CD4-positive, alpha-beta T cell (primary cell): ENCODE measurements around the gene UNC13D. TPM values are rescaled to one million over a fixed set of nuclear protein-coding genes. Genes with fewer than 3 reads are reported as not detected.
"Not testable (repeated sequence)": the region's sequence is repeated elsewhere in the genome, so short reads cannot be mapped to it uniquely, and the experiment has no call there.

Source experiments
- ATAC-seq: fragments of 200-7000 bp; cut with Tn5 transposase; one replicate; pipeline ENCODE4 v1.10.0; 2022; ENCODE audit warnings: mild to moderate bottlenecking; ENCODE audit not compliant: poor library complexity
- CTCF ChIA-PET: fragments of 350-600 bp; sonication (Branson Sonifier 250); formaldehyde crosslinking; loops from one replicate; lab custom pipeline; 2021; ENCODE audit warnings: antibody characterized with exemption, inconsistent platforms; lab: Charles Lee
- POLR2A ChIA-PET: fragments of 350-600 bp; sonication (Branson Sonifier 250); formaldehyde crosslinking; loops from one replicate; lab custom pipeline; 2021; ENCODE audit warnings: antibody characterized with exemption, inconsistent platforms; lab: Charles Lee
- DNase-seq, 14 experiments: peaks; one replicate each; pipeline ENCODE4 v3.0.0-alpha.2; 2013 to 2020; ENCODE audit warnings: mixed read lengths in 2 of 14
- H3K27ac ChIP-seq, 2 donors: one replicate each; pipeline versions ENCODE4 v1.5.1 to v1.7.0; 2013; ENCODE audit warnings: low read length in 2 of 2, low read depth in 1 of 2, mild to moderate bottlenecking in 1 of 2
- H3K27me3 ChIP-seq, 2 experiments: 1 replicate in 1 of 2; 2 replicates in 1 of 2; pipeline versions ENCODE4 v1.6.1 to v1.7.0; 2013; ENCODE audit warnings: low read length in 2 of 2, control low read depth in 1 of 2, mild to moderate bottlenecking in 1 of 2, moderate library complexity in 1 of 2; ENCODE audit not compliant: insufficient read depth in 2 of 2, control insufficient read depth in 1 of 2
- H3K36me3 ChIP-seq: one replicate; pipeline ENCODE4 v1.6.1; 2013; ENCODE audit warnings: low read length, control low read depth; ENCODE audit not compliant: insufficient read depth
- H3K4me1 ChIP-seq: one replicate; pipeline ENCODE4 v1.6.1; 2013; ENCODE audit warnings: low read length, control low read depth; ENCODE audit not compliant: insufficient read depth
- H3K4me3 ChIP-seq: one replicate; pipeline ENCODE4 v1.5.1; 2013; ENCODE audit warnings: mild to moderate bottlenecking, low read length, moderate library complexity
- H3K9me3 ChIP-seq, 2 experiments: 1 replicate in 1 of 2; 2 replicates in 1 of 2; pipeline versions ENCODE4 v1.6.1 to v1.7.0; 2013; ENCODE audit warnings: low read length in 2 of 2, mild to moderate bottlenecking in 2 of 2, control low read depth in 1 of 2, moderate library complexity in 1 of 2; ENCODE audit not compliant: control insufficient read depth in 1 of 2, insufficient read depth in 1 of 2
- H3K27ac Mint-ChIP-seq: one replicate; pipeline ENCODE4 v1.8.0; 2020; ENCODE audit warnings: mixed read lengths
- H3K27me3 Mint-ChIP-seq: one replicate; pipeline ENCODE4 v1.8.0; 2021; ENCODE audit warnings: mixed read lengths
- H3K36me3 Mint-ChIP-seq: one replicate; pipeline ENCODE4 v1.8.0; 2021; ENCODE audit warnings: low read depth, mixed read lengths
- H3K4me1 Mint-ChIP-seq: one replicate; pipeline ENCODE4 v1.8.0; 2021; ENCODE audit warnings: low read depth, mixed read lengths
- H3K4me3 Mint-ChIP-seq: one replicate; pipeline ENCODE4 v1.8.0; 2020; ENCODE audit warnings: mild to moderate bottlenecking, mixed read lengths
- H3K9me3 Mint-ChIP-seq: one replicate; pipeline ENCODE4 v1.8.0; 2020; ENCODE audit warnings: mixed read lengths
- intact Hi-C, 2 experiments: fragments of 100-400 bp; cut with DNase I in 1 of 2; cut with micrococcal nuclease in 1 of 2; formaldehyde crosslinking; loops; one replicate each; pipeline versions ENCODE4 v1.15.1 to v1.9.0; 2023 to 2025; cut with DNase I, micrococcal nuclease
- total RNA-seq, 174 experiments: library from RNA in 2 of 174; stranded (reverse) in 2 of 174; gene quantifications; one replicate each; pipeline ENCODE4 v1.2.3 and lab custom pipeline; 2021 to 2026
- TF ChIP-seq, protein P1 (sequence below): fragments of 200-600 bp; IDR thresholded peaks from one replicate; pipeline ENCODE4 v1.8.0; 2022; ENCODE audit warnings: antibody characterized with exemption, mild to moderate bottlenecking

Gene UNC13D
- total RNA-seq, 2 experiments from 2014 or later = 110 to 112 TPM

DNA sequence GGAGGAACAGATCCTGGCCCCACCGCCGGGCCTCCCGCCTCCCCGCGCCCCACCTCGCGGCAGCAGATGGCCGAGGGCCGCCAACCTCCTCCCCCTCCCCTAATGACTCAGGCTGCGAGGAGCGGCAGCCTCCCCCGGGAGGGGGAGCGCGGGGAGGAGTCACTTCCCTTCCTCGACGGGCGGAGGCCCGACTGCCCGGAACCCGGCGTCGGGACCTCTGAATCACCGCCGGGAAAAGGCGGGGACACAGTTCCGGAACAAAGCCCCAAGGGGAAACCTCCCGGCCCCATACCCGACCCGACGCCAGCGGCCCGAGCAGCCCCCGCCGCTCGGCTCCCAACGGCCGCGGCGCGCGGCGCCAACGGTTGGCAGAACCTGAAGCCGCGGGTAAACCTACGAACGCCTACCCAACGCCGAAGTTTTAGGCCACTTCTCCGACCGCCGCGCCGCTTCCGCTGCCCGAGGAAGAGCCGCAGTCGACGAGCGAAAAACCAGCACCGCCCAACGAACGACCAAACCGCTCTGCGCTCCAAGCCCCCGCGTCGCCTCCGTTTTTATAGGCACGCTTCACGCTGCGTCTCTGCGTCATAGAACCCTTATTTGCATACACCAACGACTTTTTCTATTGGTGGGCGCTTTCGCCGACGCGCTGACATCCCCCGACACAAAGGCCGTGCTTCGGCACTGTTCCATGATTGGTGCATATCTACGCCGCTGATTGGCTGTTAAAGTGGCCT, 64.8 kb downstream of the UNC13D start:
- Histone ChIP-seq H3K4me1 (peaks cover 27% of the 10 kb centered on the region), H3K9me3 (no peaks in the 10 kb centered on the region), H3K27ac (peak overlapping the region; percentile 93 to 95), H3K27me3 (no peaks in the 10 kb centered on the region), H3K4me3 (peak overlapping the region; percentile 79), H3K36me3 (peaks cover 37% of the 10 kb centered on the region)
- peak overlapping the region; percentile 97 for H3K27ac Mint-ChIP-seq
- peaks cover 61% of the 10 kb centered on the region for H3K4me1 Mint-ChIP-seq
- TF ChIP-seq, protein P1, sequence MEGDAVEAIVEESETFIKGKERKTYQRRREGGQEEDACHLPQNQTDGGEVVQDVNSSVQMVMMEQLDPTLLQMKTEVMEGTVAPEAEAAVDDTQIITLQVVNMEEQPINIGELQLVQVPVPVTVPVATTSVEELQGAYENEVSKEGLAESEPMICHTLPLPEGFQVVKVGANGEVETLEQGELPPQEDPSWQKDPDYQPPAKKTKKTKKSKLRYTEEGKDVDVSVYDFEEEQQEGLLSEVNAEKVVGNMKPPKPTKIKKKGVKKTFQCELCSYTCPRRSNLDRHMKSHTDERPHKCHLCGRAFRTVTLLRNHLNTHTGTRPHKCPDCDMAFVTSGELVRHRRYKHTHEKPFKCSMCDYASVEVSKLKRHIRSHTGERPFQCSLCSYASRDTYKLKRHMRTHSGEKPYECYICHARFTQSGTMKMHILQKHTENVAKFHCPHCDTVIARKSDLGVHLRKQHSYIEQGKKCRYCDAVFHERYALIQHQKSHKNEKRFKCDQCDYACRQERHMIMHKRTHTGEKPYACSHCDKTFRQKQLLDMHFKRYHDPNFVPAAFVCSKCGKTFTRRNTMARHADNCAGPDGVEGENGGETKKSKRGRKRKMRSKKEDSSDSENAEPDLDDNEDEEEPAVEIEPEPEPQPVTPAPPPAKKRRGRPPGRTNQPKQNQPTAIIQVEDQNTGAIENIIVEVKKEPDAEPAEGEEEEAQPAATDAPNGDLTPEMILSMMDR = no peak
- peaks cover 5% of the 10 kb centered on the region for H3K27me3 Mint-ChIP-seq
- peaks cover 52% of the 10 kb centered on the region for H3K36me3 Mint-ChIP-seq
- peak overlapping the region; percentile 97 for H3K4me3 Mint-ChIP-seq
- DNase-seq (peak; percentile 86 to 99 (median 95)), ATAC-seq (peak; percentile 64)
- POLR2A ChIA-PET = interaction anchor here (0.6 to 8.7 kb wide), 51 partner anchors 6 to 906 kb away, joined by 3 to 246 read pairs (median 5); partner anchors contain the start of genes ACOX1, FBF1, GALK1 and MIF4GD
- CTCF ChIA-PET = interaction anchor here (0.6 to 3.0 kb wide), 6 partner anchors 14 to 82 kb away, joined by 3 to 17 read pairs (median 4); partner anchors contain the start of gene GALK1
- no peaks in the 10 kb centered on the region for H3K9me3 Mint-ChIP-seq
- intact Hi-C loops = loop anchor here in 1 of 2 experiments (2.0 to 5.0 kb wide), 2 partner anchors 15 to 68 kb away; partner anchors contain the start of gene GALK1

DNA sequence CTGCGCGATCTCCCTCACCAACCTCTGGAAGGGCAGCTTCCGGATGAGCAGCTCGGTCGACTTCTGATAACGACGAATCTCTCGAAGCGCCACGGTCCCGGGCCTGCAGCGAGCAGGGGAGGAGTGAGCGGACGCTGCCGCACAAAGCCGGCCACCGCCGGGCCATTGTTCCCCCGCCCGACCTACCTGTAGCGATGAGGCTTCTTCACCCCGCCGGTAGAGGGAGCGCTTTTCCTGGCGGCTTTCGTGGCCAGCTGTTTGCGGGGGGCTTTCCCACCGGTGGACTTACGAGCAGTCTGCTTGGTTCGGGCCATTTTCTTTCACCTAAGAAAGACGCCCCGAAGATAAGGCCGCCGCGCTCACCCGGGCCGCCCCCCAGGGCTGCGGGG, 65.3 kb downstream of the UNC13D start:
- ATAC-seq = no peak
- Histone ChIP-seq H3K27me3 (no peaks in the 10 kb centered on the region), H3K36me3 (peaks cover 40% of the 10 kb centered on the region), H3K27ac (peak overlapping the region; percentile 93 to 95), H3K9me3 (no peaks in the 10 kb centered on the region), H3K4me1 (peaks cover 21% of the 10 kb centered on the region), H3K4me3 (peak overlapping the region; percentile 79)
- ChIA-PET CTCF (interaction anchor here (0.6 to 3.0 kb wide), 5 partner anchors 14 to 82 kb away, joined by 3 to 17 read pairs (median 4); partner anchors contain the start of gene GALK1), POLR2A (interaction anchor here (0.6 to 8.7 kb wide), 13 partner anchors 6 to 263 kb away, joined by 3 to 246 read pairs (median 6); partner anchors contain the start of genes FBF1, GALK1, TRIM65 and UNK)
- Mint-ChIP-seq H3K27me3 (peaks cover 5% of the 10 kb centered on the region), H3K36me3 (peaks cover 54% of the 10 kb centered on the region), H3K4me3 (peak overlapping the region; percentile 97), H3K9me3 (no peaks in the 10 kb centered on the region), H3K27ac (peak overlapping the region; percentile 72), H3K4me1 (peaks cover 55% of the 10 kb centered on the region)
- DNase-seq = peak in 7 of 14 experiments; percentile 36 to 92 (median 66)
- TF ChIP-seq, protein P1 = peak; percentile 25
- intact Hi-C loops = loop anchor here in 1 of 2 experiments (2.0 to 5.0 kb wide), 2 partner anchors 14 to 68 kb away; partner anchors contain the start of gene GALK1

DNA sequence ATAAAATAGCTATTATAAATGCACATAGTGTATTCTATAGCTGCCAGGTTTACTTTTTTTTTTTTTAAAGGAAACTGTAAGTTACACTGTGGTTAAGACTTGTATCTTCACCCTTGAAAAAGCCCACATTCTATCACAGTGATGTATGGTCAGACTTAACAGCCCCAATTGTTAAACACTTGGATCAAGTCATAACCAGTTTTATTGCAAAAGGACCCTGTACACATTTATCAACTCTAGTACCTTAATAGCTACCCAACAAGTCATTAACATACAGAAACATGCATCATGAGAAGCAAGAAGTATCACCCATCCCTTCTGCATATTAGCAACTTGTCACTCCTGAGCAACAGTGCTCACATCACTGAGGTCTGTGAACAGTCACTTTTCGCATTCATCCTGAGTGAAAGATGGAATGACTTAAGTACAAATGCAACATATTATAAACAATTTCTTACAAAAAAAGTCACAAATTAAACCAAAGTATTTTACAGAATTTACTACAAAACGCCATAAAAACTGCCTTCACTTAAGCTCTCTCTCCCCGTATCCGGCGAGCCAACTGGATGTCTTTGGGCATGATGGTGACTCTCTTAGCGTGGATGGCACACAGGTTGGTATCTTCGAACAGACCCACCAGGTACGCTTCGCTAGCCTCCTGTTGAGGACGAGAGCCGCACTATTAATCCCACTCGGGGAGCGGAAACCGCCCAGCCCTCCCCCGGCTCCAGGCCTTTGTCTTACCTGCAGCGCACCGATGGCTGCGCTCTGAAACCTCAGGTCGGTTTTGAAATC, 65.9 kb downstream of the UNC13D start:
- ChIA-PET CTCF (interaction anchor here (1.0 to 3.0 kb wide), 5 partner anchors 13 to 70 kb away, joined by 3 to 18 read pairs (median 10); partner anchors contain the start of gene GALK1), POLR2A (interaction anchor here (0.6 to 8.7 kb wide), 17 partner anchors 7 to 1009 kb away, joined by 3 to 246 read pairs (median 4); partner anchors contain the start of genes FBF1, GALK1, RECQL5 and SAP30BP)
- H3K27me3 ChIP-seq, H3K9me3 ChIP-seq, H3K27me3 Mint-ChIP-seq, ATAC-seq, H3K9me3 Mint-ChIP-seq: not testable (repeated sequence)
- Mint-ChIP-seq H3K36me3 (peaks cover 54% of the 10 kb centered on the region), H3K4me1 (peaks cover 49% of the 10 kb centered on the region), H3K27ac (peak overlapping the region; percentile 72), H3K4me3 (peak overlapping the region; percentile 97)
- intact Hi-C loops = loop anchor here in 1 of 2 experiments (2.0 to 5.0 kb wide), 2 partner anchors 13 to 69 kb away; partner anchors contain the start of gene GALK1
- peaks cover 18% of the 10 kb centered on the region for H3K4me1 ChIP-seq
- DNase-seq = peak in 3 of 14 experiments; percentile 30 to 43 (median 36)
- H3K36me3 ChIP-seq = peaks cover 40% of the 10 kb centered on the region
- H3K27ac ChIP-seq = peak overlapping the region; percentile 93 to 95
- H3K4me3 ChIP-seq = peak overlapping the region; percentile 79
